ENCODE results near the gene B3GAT2. TPM values are rescaled to one million over a fixed set of nuclear protein-coding genes. Genes with fewer than 3 reads are reported as not detected.

The B3GAT2 gene
- total and polyA plus RNA-seq, 2 donors (not counting 1 experiment from before 2014, with no cell fraction given) = not detected

DNA sequence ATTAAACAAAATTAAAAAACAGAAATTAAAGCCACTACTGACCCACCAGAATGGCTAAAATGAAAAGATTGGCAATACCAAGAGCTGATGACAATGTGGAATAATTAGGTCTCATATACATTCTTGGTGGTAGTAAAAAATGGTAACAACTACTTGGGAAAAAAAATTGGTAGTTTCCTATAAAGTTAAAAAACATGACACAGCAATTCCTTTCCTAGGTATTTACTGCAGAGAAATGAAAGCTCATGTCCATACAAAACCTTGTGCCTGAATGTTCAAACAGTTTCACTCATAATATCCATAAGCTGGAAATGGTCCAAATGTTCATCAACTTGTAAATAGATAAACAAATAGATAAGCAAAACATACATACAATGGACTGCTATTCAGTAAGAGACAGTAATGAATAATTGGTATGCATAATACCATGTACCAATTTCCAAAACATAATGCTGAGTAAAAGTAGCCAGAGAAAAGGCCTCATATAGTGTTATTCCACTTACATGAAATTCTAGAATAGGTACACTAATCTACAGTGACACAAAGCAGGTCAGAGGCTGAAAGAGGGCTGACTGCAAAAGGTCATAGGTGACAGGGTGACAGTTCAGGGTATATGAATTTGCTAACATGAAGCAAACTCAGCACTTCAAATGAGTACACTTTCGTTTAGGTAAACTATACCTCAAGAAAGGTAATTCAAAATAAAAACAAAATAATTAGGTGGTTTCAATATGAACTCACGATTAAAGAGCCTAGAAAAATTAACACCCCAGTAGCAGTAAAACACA, 53.0 kb downstream of the B3GAT2 start:
- no CpG with 5 or more reads among the region's 2 CpGs for WGBS (ENCODE audit: insufficient coverage)
- Histone ChIP-seq H3K27me3 (replicated peaks in 1 of 4; ENCODE audit: control extremely low read depth in 1 of 4, control insufficient read depth in 3 of 4, insufficient read depth in 4 of 4, low read length in 3 of 4) (peaks cover 0 to 4% (median 1%) of the 10 kb centered on the region in 4 experiments), H3K4me3 (ENCODE audit: control extremely low read depth in 1 of 5, extremely low read depth in 1 of 5, insufficient read depth in 1 of 5, low read depth in 2 of 5, low read length in 4 of 5) (no peak overlapping the region), H3K4me2 (replicated peaks; ENCODE audit: low read depth, low read length, poor library complexity, severe bottlenecking) (no peak overlapping the region), H3K4me1 (ENCODE audit: control insufficient read depth in 2 of 2, insufficient read depth in 2 of 2, low read length in 2 of 2) (no peaks in the 10 kb centered on the region), H2AFZ (ENCODE audit: insufficient read depth, low read depth, low read length, poor library complexity, severe bottlenecking) (no peak overlapping the region), H3K27ac (ENCODE audit: low read length in 2 of 2) (no peak overlapping the region), H3K9me3 (ENCODE audit: control extremely low read depth in 1 of 3, control insufficient read depth in 2 of 3, insufficient read depth in 1 of 3, low read length in 2 of 3) (no peaks in the 10 kb centered on the region), H3K36me3 (replicated peaks in 1 of 2; ENCODE audit: control extremely low read depth in 1 of 2, control insufficient read depth in 1 of 2, extremely low read depth in 1 of 2, insufficient read depth in 2 of 2, low read length in 1 of 2) (no peaks in the 10 kb centered on the region), H4K20me1 (ENCODE audit: control insufficient read depth, insufficient read depth, low read length, poor library complexity, severe bottlenecking) (no peaks in the 10 kb centered on the region), H3K9ac (ENCODE audit: low read length) (no peak overlapping the region), H3K79me2 (ENCODE audit: control insufficient read depth, insufficient read depth, low read length) (no peaks in the 10 kb centered on the region)
- DNase-seq (no peak), ATAC-seq (ENCODE audit: low read depth) (no peak)
- POLR2A ChIA-PET = no interaction called here
- H3K27ac Mint-ChIP-seq = no peak overlapping the region
- no peaks in the 10 kb centered on the region for H3K9me3 Mint-ChIP-seq (ENCODE audit: insufficient read depth)
- intact Hi-C loops (cut with micrococcal nuclease) = no loop called here
- no peaks in the 10 kb centered on the region for H3K4me1 Mint-ChIP-seq
- no peak overlapping the region for H3K4me3 Mint-ChIP-seq
- H3K27me3 Mint-ChIP-seq = peaks cover 26% of the 10 kb centered on the region
- TF ChIP-seq EZH2 (IDR thresholded peaks at IDR 0.05; ENCODE audit: borderline replicate concordance, insufficient read depth, low read depth, low read length, poor library complexity, severe bottlenecking) = no peak
- TF ChIP-seq, protein P1, sequence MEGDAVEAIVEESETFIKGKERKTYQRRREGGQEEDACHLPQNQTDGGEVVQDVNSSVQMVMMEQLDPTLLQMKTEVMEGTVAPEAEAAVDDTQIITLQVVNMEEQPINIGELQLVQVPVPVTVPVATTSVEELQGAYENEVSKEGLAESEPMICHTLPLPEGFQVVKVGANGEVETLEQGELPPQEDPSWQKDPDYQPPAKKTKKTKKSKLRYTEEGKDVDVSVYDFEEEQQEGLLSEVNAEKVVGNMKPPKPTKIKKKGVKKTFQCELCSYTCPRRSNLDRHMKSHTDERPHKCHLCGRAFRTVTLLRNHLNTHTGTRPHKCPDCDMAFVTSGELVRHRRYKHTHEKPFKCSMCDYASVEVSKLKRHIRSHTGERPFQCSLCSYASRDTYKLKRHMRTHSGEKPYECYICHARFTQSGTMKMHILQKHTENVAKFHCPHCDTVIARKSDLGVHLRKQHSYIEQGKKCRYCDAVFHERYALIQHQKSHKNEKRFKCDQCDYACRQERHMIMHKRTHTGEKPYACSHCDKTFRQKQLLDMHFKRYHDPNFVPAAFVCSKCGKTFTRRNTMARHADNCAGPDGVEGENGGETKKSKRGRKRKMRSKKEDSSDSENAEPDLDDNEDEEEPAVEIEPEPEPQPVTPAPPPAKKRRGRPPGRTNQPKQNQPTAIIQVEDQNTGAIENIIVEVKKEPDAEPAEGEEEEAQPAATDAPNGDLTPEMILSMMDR (IDR thresholded peaks at IDR 0.05) = no peak
- CTCF ChIA-PET = interaction anchor here (0.8 to 2.0 kb wide), 3 partner anchors 9 to 20 kb away, joined by 3 to 7 read pairs (median 6); no protein-coding TSS in a partner anchor

DNA sequence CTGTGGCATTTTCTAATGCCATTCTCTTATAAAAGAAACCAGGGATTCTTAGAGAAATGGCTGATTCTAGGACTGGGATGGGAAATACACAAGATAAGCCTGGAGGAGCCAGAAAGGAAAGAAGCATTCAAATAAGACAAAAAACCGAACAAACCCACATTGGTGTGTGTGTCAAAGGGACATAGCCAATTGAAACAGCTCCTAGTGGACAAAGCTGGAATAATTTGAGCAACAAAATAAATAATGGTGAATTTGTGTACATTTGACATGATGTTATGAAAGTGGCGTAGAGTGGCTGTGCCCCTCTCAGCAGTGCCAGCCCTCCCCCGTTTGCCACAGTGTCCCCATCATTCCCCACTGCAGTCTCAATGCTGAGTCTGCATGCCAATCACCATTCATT, 55.5 kb downstream of the B3GAT2 start:
- intact Hi-C loops (cut with micrococcal nuclease) = no loop called here
- Histone ChIP-seq H3K27me3 (replicated peaks in 1 of 4; ENCODE audit: control extremely low read depth in 1 of 4, control insufficient read depth in 3 of 4, insufficient read depth in 4 of 4, low read length in 3 of 4) (peaks cover 0 to 2% (median 1%) of the 10 kb centered on the region in 4 experiments), H2AFZ (ENCODE audit: insufficient read depth, low read depth, low read length, poor library complexity, severe bottlenecking) (no peak overlapping the region), H3K36me3 (replicated peaks in 1 of 2; ENCODE audit: control extremely low read depth in 1 of 2, control insufficient read depth in 1 of 2, extremely low read depth in 1 of 2, insufficient read depth in 2 of 2, low read length in 1 of 2) (no peaks in the 10 kb centered on the region), H3K9me3 (ENCODE audit: control extremely low read depth in 1 of 3, control insufficient read depth in 2 of 3, insufficient read depth in 1 of 3, low read length in 2 of 3) (no peaks in the 10 kb centered on the region), H3K79me2 (ENCODE audit: control insufficient read depth, insufficient read depth, low read length) (no peaks in the 10 kb centered on the region), H3K4me1 (ENCODE audit: control insufficient read depth in 2 of 2, insufficient read depth in 2 of 2, low read length in 2 of 2) (no peaks in the 10 kb centered on the region), H3K4me2 (replicated peaks; ENCODE audit: low read depth, low read length, poor library complexity, severe bottlenecking) (no peak overlapping the region), H3K4me3 (ENCODE audit: control extremely low read depth in 1 of 5, extremely low read depth in 1 of 5, insufficient read depth in 1 of 5, low read depth in 2 of 5, low read length in 4 of 5) (no peak overlapping the region), H4K20me1 (ENCODE audit: control insufficient read depth, insufficient read depth, low read length, poor library complexity, severe bottlenecking) (no peaks in the 10 kb centered on the region), H3K27ac (ENCODE audit: low read length in 2 of 2) (no peak overlapping the region), H3K9ac (ENCODE audit: low read length) (no peak overlapping the region)
- Mint-ChIP-seq H3K9me3 (ENCODE audit: insufficient read depth) (no peaks in the 10 kb centered on the region), H3K4me1 (no peaks in the 10 kb centered on the region), H3K27me3 (peaks cover 27% of the 10 kb centered on the region), H3K4me3 (no peak overlapping the region), H3K27ac (no peak overlapping the region)
- DNase-seq (no peak), ATAC-seq (ENCODE audit: low read depth) (no peak)
- ChIA-PET POLR2A (no interaction called here), CTCF (interaction anchor here (0.6 to 2.4 kb wide), 3 partner anchors 17 to 193 kb away, joined by 3 to 8 read pairs (median 3); no protein-coding TSS in a partner anchor)
- WGBS (ENCODE audit: insufficient coverage) = 95% methylated on average over 2 of the region's 3 CpGs
- TF ChIP-seq EZH2 (IDR thresholded peaks at IDR 0.05; ENCODE audit: borderline replicate concordance, insufficient read depth, low read depth, low read length, poor library complexity, severe bottlenecking) = no peak
- TF ChIP-seq, protein P1 (IDR thresholded peaks at IDR 0.05) = peak; percentile 21

Data from B cell (primary cell).